CD4-positive, CD25-positive, alpha-beta regulatory T cell (primary cell): ENCODE measurements around the gene PCTP. TPM values are rescaled to one million over a fixed set of nuclear protein-coding genes. Genes with fewer than 3 reads are reported as not detected.

Experiments
- ATAC-seq, 2 donors: fragments of 150-1000 bp; cut with Tn5 transposase; one replicate each; pipeline ENCODE4 v1.10.0; 2021; ENCODE audit warnings: low read depth in 2 of 2, moderate number of reproducible peaks in 2 of 2, moderate library complexity in 1 of 2
- DNase-seq, 3 donors: peaks; one replicate each; pipeline versions ENCODE4 v3.0.0 to v3.0.0-alpha.2; 2012 to 2022; ENCODE audit warnings: mixed read lengths in 1 of 3
- H3K27ac ChIP-seq: one replicate; pipeline ENCODE4 v1.7.0; 2013; ENCODE audit warnings: mild to moderate bottlenecking, low read length; ENCODE audit not compliant: insufficient read depth, poor library complexity, severe bottlenecking
- H3K27me3 ChIP-seq: one replicate; pipeline ENCODE4 v1.7.0; 2013; ENCODE audit warnings: low read length; ENCODE audit not compliant: control insufficient read depth, insufficient read depth
- H3K36me3 ChIP-seq: one replicate; pipeline ENCODE4 v1.7.0; 2013; ENCODE audit warnings: mild to moderate bottlenecking, low read length, moderate library complexity; ENCODE audit not compliant: control insufficient read depth, insufficient read depth
- H3K4me1 ChIP-seq: 2 replicates; pipeline ENCODE4 v1.7.0; 2013; ENCODE audit warnings: mild to moderate bottlenecking, low read length; ENCODE audit not compliant: insufficient read depth, control insufficient read depth, poor library complexity, severe bottlenecking
- H3K4me3 ChIP-seq: one replicate; pipeline ENCODE4 v1.7.0; 2013; ENCODE audit warnings: low read depth, mild to moderate bottlenecking, low read length, moderate library complexity
- H3K9me3 ChIP-seq, 2 experiments: 1 replicate in 1 of 2; 2 replicates in 1 of 2; pipeline ENCODE4 v1.7.0; 2013; ENCODE audit warnings: low read length in 2 of 2, mild to moderate bottlenecking in 1 of 2, moderate library complexity in 1 of 2; ENCODE audit not compliant: control insufficient read depth in 2 of 2
- H3K27ac Mint-ChIP-seq, 3 donors: one replicate each; pipeline ENCODE4 v1.8.0; 2020 to 2022; ENCODE audit warnings: mild to moderate bottlenecking in 3 of 3, mixed read lengths in 3 of 3, moderate library complexity in 2 of 3
- H3K27me3 Mint-ChIP-seq: one replicate; pipeline ENCODE4 v1.8.0; 2022; ENCODE audit warnings: mild to moderate bottlenecking, mixed read lengths
- H3K36me3 Mint-ChIP-seq: one replicate; pipeline ENCODE4 v1.8.0; 2020; ENCODE audit warnings: mixed read lengths
- H3K4me1 Mint-ChIP-seq, 4 donors: one replicate each; pipeline ENCODE4 v1.8.0; 2020 to 2022; ENCODE audit warnings: mixed read lengths in 4 of 4, mild to moderate bottlenecking in 1 of 4
- H3K4me3 Mint-ChIP-seq, 4 donors: one replicate each; pipeline ENCODE4 v1.8.0; 2020 to 2022; ENCODE audit warnings: mild to moderate bottlenecking in 4 of 4, mixed read lengths in 4 of 4, moderate library complexity in 3 of 4
- H3K9me3 Mint-ChIP-seq, 7 donors: one replicate each; pipeline ENCODE4 v1.8.0; 2020 to 2022; ENCODE audit warnings: mixed read lengths in 7 of 7, mild to moderate bottlenecking in 3 of 7, moderate library complexity in 2 of 7
- polyA plus RNA-seq, 4 donors: library from polyadenylated mRNA; unstranded; fragments of 300-500 nt; fragmentation: Illumina TruSeq; gene quantifications; one replicate each; pipeline ENCODE4 v1.2.3, GENCODE V29; 2021
- total RNA-seq: library from RNA; stranded (reverse); gene quantifications from one replicate; pipeline ENCODE4 v1.2.3, GENCODE V29; 2022

Gene PCTP
- total and polyA plus RNA-seq, 5 donors from 2014 or later, result 2.8 to 10.9 (median 9.7) TPM

- Histone ChIP-seq H3K27ac (no peak overlapping the region), H3K4me1 (no peaks in the 10 kb centered on the region), H3K27me3 (no peaks in the 10 kb centered on the region), H3K4me3 (no peak overlapping the region), H3K9me3 (no peaks in the 10 kb centered on the region), H3K36me3 (peaks cover 12% of the 10 kb centered on the region)
- Mint-ChIP-seq H3K9me3 (no peaks in the 10 kb centered on the region), H3K4me3 (no peak overlapping the region), H3K27me3 (no peaks in the 10 kb centered on the region), H3K27ac (peak overlapping the region in 1 of 3 donors; percentile 67), H3K4me1 (no peaks in the 10 kb centered on the region), H3K36me3 (peaks cover 42% of the 10 kb centered on the region)
- ATAC-seq (no peak), DNase-seq (no peak)
Measured at GRCh38 chr17:55773671-55774070, 22.8 kb downstream of the PCTP start.

GRCh38 chr17:55774846-55775271, 24.0 kb downstream of the PCTP start:
- H3K27me3 Mint-ChIP-seq, result no peaks in the 10 kb centered on the region
- Histone ChIP-seq H3K36me3 (peaks cover 12% of the 10 kb centered on the region), H3K27ac (no peak overlapping the region), H3K4me1 (no peaks in the 10 kb centered on the region), H3K9me3 (no peaks in the 10 kb centered on the region), H3K27me3 (no peaks in the 10 kb centered on the region), H3K4me3 (no peak overlapping the region)
- no peaks in the 10 kb centered on the region for H3K4me1 Mint-ChIP-seq
- no peaks in the 10 kb centered on the region for H3K9me3 Mint-ChIP-seq
- H3K4me3 Mint-ChIP-seq, result no peak overlapping the region
- no peak overlapping the region for H3K27ac Mint-ChIP-seq
- ATAC-seq, result no peak
- peaks cover 42% of the 10 kb centered on the region for H3K36me3 Mint-ChIP-seq
- DNase-seq, result no peak

- DNase-seq (no peak), ATAC-seq (no peak)
- no peaks in the 10 kb centered on the region for H3K4me1 ChIP-seq
- no peak overlapping the region for H3K4me3 Mint-ChIP-seq
- no peaks in the 10 kb centered on the region for H3K27me3 Mint-ChIP-seq
- no peak overlapping the region for H3K4me3 ChIP-seq
- H3K9me3 ChIP-seq, result no peaks in the 10 kb centered on the region
- no peaks in the 10 kb centered on the region for H3K27me3 ChIP-seq
- peaks cover 39% of the 10 kb centered on the region for H3K36me3 Mint-ChIP-seq
- H3K27ac Mint-ChIP-seq, result peak overlapping the region in 1 of 3 donors; percentile 20
- H3K36me3 ChIP-seq, result peaks cover 12% of the 10 kb centered on the region
- H3K4me1 Mint-ChIP-seq, result no peaks in the 10 kb centered on the region
- H3K9me3 Mint-ChIP-seq, result no peaks in the 10 kb centered on the region
- no peak overlapping the region for H3K27ac ChIP-seq
Measured at GRCh38 chr17:55776271-55776670, 25.4 kb downstream of the PCTP start.

GRCh38 chr17:55777471-55777971, 26.7 kb downstream of the PCTP start:
- no peaks in the 10 kb centered on the region for H3K4me1 ChIP-seq
- no peak overlapping the region for H3K4me3 ChIP-seq
- no peak for ATAC-seq
- H3K4me3 Mint-ChIP-seq, result no peak overlapping the region
- H3K36me3 ChIP-seq, result peaks cover 12% of the 10 kb centered on the region
- peaks cover 30% of the 10 kb centered on the region for H3K36me3 Mint-ChIP-seq
- H3K27me3 Mint-ChIP-seq, result no peaks in the 10 kb centered on the region
- peak overlapping the region in 1 of 3 donors; percentile 31 for H3K27ac Mint-ChIP-seq
- no peak overlapping the region for H3K27ac ChIP-seq
- H3K9me3 ChIP-seq, result no peaks in the 10 kb centered on the region
- no peak for DNase-seq
- H3K9me3 Mint-ChIP-seq, result no peaks in the 10 kb centered on the region
- no peaks in the 10 kb centered on the region for H3K4me1 Mint-ChIP-seq
- peaks cover 2% of the 10 kb centered on the region for H3K27me3 ChIP-seq

- H3K4me1 ChIP-seq, result no peaks in the 10 kb centered on the region
- H3K9me3 ChIP-seq, result no peaks in the 10 kb centered on the region
- no peak for DNase-seq
- no peaks in the 10 kb centered on the region for H3K4me1 Mint-ChIP-seq
- no peaks in the 10 kb centered on the region for H3K27me3 Mint-ChIP-seq
- H3K4me3 Mint-ChIP-seq, result no peak overlapping the region
- H3K9me3 Mint-ChIP-seq, result no peaks in the 10 kb centered on the region
- H3K4me3 ChIP-seq, result no peak overlapping the region
- no peak overlapping the region for H3K27ac Mint-ChIP-seq
- H3K27ac ChIP-seq, result no peak overlapping the region
- H3K36me3 Mint-ChIP-seq, result peaks cover 26% of the 10 kb centered on the region
- no peak for ATAC-seq
- peaks cover 2% of the 10 kb centered on the region for H3K27me3 ChIP-seq
- H3K36me3 ChIP-seq, result peaks cover 10% of the 10 kb centered on the region
Measured at GRCh38 chr17:55778389-55779118, 27.7 kb downstream of the PCTP start.

- H3K27me3 Mint-ChIP-seq, result peaks cover 6% of the 10 kb centered on the region
- Histone ChIP-seq H3K4me3 (no peak overlapping the region), H3K4me1 (no peaks in the 10 kb centered on the region), H3K27ac (no peak overlapping the region), H3K9me3 (no peaks in the 10 kb centered on the region), H3K36me3 (no peaks in the 10 kb centered on the region), H3K27me3 (peaks cover 4% of the 10 kb centered on the region)
- H3K4me3 Mint-ChIP-seq, result no peak overlapping the region
- DNase-seq (no peak), ATAC-seq (no peak)
- no peaks in the 10 kb centered on the region for H3K36me3 Mint-ChIP-seq
- no peak overlapping the region for H3K27ac Mint-ChIP-seq
- no peaks in the 10 kb centered on the region for H3K4me1 Mint-ChIP-seq
- peaks cover 0 to 7% (median 0%) of the 10 kb centered on the region in 7 donors for H3K9me3 Mint-ChIP-seq
Measured at GRCh38 chr17:55783684-55784245, 32.9 kb downstream of the PCTP start.

- Histone ChIP-seq H3K27ac (no peak overlapping the region), H3K27me3 (peaks cover 8% of the 10 kb centered on the region), H3K4me3 (no peak overlapping the region), H3K4me1 (no peaks in the 10 kb centered on the region), H3K36me3 (no peaks in the 10 kb centered on the region), H3K9me3 (no peaks in the 10 kb centered on the region)
- no peaks in the 10 kb centered on the region for H3K4me1 Mint-ChIP-seq
- no peak for ATAC-seq
- DNase-seq, result no peak
- no peak overlapping the region for H3K4me3 Mint-ChIP-seq
- H3K27ac Mint-ChIP-seq, result no peak overlapping the region
- H3K27me3 Mint-ChIP-seq, result peaks cover 6% of the 10 kb centered on the region
- peaks cover 0 to 7% (median 0%) of the 10 kb centered on the region in 7 donors for H3K9me3 Mint-ChIP-seq
- H3K36me3 Mint-ChIP-seq, result no peaks in the 10 kb centered on the region
Measured at GRCh38 chr17:55784666-55785065, 33.8 kb downstream of the PCTP start.

- Mint-ChIP-seq H3K27me3 (peaks cover 6% of the 10 kb centered on the region), H3K27ac (no peak overlapping the region), H3K4me1 (no peaks in the 10 kb centered on the region), H3K4me3 (no peak overlapping the region), H3K36me3 (no peaks in the 10 kb centered on the region), H3K9me3 (peaks cover 0 to 7% (median 0%) of the 10 kb centered on the region in 7 donors)
- Histone ChIP-seq H3K9me3 (no peaks in the 10 kb centered on the region), H3K4me3 (no peak overlapping the region), H3K27ac (no peak overlapping the region), H3K36me3 (no peaks in the 10 kb centered on the region), H3K27me3 (peaks cover 8% of the 10 kb centered on the region), H3K4me1 (no peaks in the 10 kb centered on the region)
- ATAC-seq (no peak), DNase-seq (no peak)
Measured at GRCh38 chr17:55785181-55785580, 34.3 kb downstream of the PCTP start.
